HG03571 (cell line): Measurements from ENCODE around the gene UGT1A10.

Source experiments
- ATAC-seq: cut with Tn5 transposase; IDR thresholded peaks from one replicate; pipeline ENCODE4 v1.9.1; 2021; ENCODE audit not compliant: unreplicated experiment

Gene UGT1A10

DNA sequence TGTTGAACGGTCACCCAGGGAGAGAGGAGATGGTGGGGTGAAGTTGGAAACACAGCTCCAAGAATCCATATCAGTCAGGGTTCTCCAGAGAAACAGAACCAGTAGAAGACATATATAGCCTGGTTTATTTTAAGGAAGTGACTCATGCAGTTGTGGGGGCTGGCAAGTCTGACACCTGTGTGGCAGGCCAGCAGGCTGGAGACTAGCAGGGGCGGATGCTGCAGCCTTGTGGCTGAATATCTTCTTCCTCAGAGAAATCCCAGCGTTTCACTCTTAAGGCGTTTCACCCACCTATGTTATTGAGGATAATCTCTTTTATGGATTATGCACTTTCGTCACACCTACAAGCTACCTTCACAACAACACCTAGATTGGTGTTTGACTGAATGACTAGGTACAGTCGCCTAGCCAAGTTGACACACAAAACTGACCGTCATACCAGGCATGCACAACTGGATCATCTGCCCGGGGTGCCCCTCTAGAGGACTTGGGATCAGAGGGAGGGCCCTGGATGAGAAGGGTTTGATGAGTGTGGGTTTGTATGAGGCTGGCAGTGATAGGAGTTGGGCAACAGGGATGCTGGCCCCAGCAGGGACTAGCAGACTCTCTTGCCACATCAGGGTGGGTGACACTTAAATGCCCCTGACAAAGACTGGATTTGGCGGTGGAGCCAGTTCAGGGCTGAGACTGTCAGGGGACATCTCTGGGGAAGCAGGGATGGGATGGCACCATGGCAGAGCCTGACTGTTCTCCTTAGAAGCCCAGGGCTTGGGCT, 165.3 kb downstream of the UGT1A10 start:
- no peak for ATAC-seq

DNA sequence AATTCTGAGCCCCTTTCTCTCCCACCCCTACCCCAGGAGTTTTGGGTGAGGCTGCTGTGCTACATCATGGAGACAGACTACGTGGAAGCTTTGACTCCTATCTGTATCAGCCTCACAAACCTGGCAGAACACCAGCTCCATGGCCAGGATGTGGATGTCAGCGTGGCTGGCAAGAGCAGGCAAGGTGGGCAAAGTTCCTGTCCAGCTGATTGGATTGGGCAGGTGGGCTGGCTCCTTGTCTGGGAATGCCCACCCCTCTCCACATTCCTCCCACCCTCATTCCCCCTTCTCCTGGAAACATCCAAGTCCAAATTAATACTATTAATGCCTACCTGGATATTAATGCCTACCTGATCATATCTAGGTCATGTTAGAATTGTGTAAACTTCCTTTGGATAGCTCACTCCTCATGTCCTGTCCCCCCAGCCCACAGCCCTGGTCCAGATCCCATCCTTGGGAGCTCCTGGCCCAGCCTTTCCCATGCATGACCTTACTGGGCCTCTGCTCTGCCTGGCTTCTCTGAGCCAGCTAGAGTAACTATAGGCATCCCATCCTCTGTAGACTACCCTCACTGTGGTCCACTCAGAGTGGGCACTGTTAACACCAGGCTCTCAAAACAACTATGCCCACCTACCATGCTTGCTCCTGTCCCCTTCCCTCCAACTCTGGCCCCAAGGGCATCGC, 166.0 kb downstream of the UGT1A10 start:
- ATAC-seq = no peak

DNA sequence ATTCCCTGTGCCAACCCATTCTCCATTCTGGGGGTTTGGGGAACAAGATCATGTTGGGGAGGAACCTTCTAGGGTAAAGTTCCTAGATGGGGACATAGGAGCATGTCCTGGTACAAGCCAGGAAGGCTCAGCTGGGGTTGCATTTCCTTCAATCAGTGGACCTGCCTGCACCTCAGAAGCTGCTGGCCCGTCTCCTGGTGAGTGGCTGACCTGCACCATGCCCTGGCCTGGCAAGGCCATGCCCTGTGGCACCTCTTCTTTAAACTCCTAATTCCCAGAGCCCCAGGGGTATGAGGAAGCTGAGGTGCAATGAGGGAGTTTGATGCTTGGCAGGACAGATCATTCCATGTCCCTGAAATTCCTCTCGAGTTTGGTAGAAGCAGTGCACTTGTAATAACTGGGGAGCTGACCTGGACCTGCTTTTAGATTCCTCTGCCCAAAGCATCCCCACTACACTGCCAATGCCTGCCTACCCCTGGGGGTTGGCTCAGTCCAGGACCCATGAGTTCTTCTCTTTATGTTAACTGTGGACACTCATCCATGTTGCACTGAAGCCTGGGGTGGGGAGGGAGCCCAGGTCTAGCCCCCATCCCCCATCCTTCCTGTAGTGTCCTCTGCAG, 167.2 kb downstream of the UGT1A10 start:
- ATAC-seq = no peak

DNA sequence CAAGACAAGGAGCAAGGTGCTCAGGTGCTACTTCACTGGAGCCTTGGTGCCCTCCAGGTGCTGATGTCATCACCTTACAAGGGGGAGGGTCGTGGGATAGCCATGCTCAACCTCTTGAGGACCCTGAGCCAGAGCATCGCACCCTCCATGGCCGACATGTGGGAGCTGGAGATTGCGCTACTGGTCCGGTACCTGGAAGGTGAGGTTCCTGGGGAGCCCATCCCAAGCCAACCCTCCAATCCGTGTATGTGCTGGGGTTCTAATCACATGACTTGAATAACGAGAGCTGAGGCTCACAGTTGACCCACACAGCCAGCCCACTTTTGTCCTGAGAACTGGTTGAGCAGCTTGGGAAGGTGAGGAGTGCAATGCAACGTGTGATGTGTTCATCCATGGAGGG, 167.7 kb downstream of the UGT1A10 start:
- no peak for ATAC-seq

DNA sequence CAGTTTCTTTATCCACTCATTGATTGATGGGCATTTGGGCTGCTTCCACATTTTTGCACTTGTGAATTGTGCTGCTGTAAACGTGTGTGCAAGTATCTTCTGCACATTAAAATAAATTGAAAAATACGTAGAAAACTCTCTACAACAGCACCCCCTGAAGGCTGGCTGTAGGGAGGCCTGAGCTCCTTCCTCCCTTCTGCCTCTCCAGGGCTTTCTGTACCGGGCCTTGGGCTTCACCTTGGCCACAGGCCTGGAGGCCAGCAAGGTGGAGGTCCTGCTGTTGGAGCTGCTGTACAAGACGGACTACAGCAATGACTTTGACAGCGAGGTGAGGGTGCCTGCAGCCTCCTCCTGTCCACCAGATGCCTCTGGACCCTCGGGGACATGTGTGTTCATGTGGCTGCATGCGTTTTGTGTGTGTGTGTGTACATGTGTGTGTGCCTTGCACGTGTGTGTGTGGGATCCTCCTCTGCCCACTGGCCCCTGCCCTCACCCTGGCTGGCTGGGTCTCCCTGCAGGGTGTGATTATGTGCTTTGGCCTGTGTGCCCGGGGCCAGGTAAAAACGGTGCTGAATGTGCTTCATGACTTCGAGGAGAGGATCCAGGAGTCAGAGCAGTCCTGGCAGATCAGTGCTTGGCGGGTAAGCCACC, 171.1 kb downstream of the UGT1A10 start:
- no peak for ATAC-seq

DNA sequence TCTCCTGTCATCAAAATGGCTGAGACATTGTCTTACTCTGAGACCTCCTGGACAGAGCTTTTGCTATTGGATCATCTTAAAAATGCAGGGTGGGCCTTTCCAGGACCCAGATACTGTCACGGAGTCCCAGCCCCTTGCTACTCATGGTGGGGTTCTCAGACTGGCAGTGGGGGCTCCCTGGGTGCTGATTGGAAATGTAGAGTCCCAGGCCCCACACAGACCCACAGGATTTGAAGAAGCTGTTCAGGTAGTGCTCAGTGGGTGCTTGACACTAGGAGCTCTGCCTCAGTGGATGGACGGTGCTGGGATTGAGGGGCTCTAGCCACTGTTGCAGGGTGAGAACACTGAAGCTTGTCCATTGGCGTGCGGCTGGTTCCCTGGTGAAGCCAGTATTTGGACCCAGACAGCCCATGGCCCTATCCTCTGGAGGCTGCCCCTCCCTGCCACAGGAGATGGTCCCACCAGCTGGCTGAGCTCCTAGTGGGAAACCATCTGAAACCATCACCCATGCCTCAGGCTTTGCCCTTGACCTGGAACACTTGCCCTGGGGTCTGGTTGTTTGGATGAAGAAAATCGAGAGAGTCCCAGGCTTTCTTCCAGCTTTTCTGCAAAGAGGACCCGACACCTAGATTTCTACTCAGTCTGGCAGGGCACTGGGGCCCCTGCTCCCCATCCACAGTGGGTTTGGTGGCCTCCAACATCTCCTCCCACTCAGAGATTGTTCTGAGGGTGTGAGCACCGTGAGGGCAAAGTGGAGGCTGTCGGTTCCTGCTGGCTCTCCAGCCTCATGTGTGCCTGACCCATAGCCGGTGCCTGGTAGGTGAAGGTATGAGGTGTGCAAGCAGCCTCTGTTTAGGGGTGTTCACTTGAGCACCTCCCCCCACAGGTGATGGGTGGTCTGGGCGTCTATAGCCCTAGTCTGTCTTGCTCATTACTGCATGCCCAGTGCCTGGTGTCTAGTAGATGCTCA, 172.0 kb downstream of the UGT1A10 start:
- ATAC-seq = no peak

DNA sequence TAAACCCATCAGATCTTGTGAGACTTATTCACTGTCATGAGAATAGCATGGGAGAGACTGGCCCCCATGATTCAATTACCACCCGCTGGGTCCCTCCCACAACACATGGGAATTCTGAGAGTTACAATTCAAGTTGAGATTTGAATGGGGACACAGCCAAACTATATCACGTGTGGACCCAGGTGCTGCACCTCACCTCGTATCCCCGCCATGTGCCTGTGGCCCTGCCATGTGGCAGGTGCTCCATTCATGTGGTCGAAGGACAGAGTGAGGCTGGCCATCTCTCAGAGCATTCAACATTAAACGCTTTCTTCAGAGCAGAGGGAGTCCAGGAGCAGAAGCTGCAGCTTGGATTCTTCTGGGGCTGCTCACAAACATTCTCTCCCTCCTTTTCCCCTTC, 174.1 kb downstream of the UGT1A10 start:
- no peak for ATAC-seq

DNA sequence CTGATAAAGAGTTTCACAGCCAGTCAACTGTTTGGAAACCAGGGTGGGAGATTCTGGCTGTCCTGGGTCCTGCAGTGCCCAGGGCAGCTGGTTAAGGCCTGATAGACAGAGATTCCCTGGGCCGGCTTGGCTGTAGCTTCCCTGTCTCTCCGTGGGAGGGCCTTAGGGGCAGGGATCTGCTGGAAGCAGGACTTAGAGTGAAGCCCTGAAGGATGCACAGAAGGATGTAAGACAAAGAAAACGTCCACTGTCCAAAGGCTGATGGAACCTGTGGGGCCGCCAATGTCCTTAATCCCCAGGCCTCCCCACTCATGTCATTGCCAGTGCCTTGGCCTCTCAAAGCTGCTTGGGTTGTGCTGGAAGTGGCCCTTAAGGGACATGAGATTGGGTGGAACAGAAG, 174.8 kb downstream of the UGT1A10 start:
- no peak for ATAC-seq

DNA sequence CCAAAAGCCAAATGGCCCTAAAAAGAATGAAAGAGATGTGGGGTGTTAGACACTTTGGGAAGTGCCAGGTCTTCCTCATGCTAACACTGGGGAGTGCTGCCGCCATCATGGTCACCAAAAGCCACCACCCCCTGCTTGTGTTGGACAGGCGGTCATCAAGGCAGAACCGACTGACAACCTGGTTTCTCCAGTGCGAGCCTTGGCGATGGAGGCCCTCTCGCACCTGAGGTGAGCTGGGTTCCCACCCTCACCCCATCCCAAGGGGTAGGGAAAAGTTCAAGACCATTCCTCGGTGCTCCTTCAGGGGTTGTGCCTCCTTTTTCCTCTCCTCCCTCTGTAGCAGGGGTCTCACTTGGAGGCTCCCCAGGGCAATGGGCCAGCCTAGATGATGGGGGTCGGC, 175.5 kb downstream of the UGT1A10 start:
- no peak for ATAC-seq

DNA sequence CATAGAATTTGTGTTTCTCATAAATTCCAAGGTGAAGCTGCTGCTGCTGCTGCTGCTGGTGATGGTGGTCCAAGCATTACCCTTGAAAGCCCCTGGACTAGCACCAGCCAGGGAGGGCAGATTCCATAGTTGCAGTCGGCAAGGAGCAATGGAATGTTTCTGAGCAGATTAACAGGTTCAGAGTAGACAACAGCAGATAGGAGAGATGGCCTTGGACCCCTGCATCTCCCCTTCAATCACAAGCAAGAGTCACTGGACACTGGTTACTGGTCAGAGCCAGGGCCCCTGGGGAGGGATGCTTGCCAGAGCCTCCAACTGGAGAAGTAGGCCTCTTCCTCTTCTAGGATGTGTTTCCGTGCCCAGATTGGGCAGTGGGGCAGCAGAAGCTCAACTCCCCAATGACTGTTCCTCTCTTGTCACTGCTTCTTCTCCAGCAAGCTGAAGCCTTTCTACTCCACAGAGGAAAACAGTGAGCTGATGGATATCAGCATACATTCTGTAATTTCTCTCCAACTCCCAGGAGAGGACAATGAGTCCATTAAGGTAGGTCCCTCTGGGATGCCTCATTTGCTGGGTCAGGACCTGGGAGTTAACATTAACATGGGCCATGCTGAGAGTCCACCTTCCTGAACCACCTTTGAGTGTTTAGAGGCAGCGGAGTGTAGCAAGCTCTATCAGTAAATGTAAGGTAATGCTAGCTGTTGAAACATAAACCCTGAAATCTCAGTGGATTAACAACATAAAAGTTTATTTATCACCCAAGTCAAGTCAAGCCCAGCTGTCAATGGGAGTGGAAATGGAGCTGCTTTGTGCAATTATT, 177.2 kb downstream of the UGT1A10 start:
- no peak for ATAC-seq

DNA sequence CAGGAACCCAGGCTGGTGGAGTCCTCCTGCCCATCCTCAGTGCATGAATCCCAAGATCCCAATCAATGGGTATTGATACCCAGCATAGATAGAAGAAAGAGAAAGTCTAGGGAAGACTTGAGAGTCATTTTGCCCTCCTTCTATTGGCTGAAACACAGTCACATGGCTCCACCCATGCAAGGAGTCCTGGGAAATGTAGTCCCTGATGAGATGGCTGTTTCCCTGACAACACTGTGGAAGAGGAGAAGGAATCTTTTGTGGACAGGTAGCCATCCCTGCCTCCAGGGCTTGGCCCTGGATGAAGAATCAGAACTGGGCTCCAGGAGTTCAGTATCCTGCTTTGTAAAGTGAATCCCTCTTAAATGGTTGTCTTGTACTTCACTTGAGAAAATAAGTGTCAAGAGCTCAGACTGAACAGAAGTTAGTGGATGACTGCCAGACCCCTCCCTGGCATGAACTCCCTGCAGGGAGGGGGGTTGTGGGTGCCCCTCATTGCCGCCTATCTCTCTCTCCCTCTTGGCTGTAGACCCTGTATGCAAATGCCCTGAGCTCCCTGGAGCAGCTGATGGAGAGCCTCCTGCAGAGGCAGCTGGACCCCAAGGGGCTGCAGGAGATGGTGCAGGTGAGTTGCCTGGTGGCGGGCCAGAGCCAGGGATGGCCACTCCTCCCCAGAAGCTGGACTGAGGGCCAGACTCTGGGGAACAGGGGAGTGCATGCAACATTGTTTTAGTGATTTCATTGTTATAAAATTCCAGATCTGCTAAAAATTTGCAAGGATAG, 178.0 kb downstream of the UGT1A10 start:
- ATAC-seq = no peak

DNA sequence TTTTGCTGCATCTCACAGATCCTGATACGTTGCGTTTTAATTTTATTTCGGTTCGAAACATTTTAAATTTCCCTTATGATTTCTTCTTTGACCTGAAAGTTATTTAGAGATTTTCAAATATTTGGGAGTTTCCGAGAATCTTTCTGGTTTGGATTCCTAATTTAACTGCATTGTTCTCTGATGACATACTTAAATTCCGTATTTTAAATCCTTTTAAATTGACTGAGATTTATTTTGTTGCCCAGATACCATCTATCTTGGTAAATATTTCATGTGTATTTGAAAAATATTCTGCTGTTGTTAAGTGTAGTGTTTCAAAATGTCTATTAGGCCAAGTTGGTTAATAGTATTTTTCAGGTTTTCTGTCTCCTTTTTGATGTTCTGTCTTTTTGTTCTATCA, 179.6 kb downstream of the UGT1A10 start:
- ATAC-seq = no peak

DNA sequence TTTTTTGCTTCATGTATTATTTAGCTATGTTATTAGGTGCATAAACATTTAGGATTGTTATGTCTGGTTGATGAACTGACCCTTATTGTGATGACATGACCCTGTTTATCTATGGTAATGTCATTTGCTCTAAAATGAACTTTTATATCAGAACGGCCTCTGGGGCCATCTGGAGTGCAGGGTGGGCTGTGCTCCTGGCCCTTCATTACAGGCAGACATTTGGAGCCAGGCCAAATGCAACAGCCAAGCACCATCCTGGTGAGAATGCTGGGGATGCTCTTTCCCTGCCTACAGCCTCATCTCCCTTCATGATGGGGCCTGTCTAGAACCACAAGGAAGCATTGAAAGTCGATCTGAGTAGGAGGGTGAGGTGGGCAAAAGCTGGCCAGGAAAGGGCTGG, 180.1 kb downstream of the UGT1A10 start:
- no peak for ATAC-seq

DNA sequence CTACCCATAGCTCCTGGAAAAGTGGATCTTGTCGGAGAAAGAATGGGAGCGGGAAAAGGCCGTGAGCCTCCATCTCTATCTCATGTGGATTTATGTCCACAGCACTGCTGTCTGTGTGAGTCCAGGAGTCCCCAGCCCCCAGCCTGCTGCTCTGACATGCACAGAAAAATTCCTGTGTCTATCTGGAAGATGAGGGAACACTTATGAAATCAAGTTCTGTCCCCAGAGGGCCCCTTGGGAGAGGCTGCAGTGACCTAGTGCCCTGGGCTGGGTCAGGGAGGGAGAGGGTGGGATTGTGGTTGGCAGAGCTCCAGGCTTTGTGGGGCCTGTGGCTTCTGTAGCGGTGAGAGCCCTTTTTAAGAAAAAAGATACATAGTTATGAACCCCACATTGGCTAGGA, 180.5 kb downstream of the UGT1A10 start:
- no peak for ATAC-seq

DNA sequence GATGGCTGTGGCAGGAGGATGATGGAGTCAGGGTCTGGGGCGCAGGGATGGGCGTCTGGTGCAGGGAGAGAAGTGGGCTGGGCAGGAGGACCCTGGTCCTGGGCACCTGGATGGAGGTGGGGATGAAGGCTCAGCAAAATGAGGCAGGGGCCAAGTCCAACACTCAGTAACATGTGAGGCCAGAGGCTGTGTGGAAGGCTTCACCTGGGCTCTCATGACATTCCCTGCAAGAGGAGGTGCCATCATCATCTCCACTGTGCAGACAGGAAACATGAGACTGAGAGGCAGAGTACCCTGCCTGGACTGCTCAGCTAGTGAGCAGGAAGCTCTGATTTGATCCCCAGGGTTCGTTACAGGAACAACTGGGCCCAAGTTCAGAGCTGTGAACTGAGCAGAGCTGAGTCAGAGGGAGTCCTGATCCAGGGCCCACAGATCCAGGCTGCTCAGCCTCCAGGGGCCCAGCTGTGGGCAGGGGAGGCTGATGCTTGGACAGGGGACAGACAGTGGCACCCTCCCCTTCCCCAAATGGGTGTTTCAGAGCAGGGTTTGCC, 181.2 kb downstream of the UGT1A10 start:
- ATAC-seq = no peak

DNA sequence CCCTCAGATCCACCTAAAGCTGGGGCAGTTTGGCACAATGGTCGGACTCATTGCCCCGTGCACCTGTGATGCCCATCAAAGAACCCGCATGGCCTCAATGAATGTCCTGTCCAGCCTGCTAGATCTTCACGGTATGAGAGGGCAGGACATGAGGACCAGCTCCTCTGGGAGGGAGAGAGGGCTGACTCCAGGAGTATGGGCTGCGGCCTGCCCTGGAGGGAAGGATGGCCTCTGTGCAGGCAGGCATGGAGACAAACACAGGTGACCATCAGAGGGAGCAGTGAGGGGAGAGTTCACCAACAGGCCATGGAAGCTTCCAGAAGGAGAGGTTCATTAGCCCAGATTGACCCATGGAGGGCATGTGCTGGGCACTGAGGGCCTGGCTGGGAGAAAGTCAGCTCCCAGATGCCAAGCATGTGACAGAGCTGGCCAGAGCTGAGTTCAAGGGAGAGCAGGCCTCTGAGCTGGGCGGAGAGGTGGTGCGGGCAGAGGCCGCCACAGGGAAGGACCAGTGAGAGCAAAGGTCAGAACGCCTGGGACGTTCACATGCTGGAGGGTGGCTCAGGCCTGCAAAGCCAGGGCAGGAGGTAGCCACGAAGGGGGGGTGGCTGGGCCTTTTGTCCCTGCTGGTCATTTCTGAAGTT, 181.9 kb downstream of the UGT1A10 start:
- no peak for ATAC-seq

DNA sequence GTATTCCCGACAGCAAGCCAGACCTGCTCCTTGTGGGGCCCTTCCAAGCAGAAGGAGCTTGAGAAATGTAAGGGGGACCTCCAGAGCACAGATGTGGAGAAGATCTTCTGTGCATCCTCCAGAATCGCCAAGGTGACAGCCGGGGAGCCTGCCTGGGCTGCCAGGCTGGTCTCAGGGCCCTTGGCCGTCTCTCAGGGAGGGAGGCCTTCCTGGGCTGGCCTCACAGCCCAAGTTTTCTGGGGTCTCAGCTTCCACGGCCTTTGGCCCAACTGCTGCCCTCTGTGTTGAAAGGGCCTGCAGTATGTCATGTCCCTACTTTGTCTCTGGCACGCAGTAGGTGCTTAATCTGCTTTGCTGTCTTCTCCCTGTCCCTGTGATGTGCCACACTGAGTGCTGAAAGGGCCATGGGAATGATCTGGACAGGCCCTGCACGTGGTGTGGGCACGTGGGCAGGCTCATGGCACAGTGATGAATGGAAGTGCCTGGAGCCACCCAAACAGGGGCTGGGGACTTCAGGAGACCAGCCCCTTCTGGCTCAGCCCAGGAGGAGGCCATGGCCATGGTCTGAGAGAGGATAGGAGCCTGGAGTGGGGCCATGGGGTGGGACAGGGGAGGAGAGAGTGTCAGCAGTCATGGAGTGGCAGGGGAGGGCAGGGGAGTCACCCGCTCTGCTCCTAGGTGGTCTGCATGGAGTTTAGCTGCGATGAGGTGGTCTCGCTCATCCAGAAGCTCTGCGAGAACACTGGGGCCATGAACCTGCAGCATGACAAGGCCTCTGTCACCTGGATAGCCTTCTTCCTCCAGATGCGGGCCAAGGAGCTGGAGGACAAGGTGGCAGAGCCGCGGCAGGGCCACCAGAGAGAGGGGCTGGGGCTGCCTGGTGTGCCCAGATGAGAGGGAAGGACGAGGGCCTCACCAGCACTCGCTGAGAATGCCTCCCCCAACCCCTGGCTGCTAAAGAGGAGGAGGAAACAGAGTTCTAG, 182.7 kb downstream of the UGT1A10 start:
- ATAC-seq = no peak
